HUES6 (cell line): ENCODE measurements around the gene DMXL1.

Source experiments
- H3K27ac ChIP-seq: 2 replicates; pipeline ENCODE4 v1.7.0; 2013; ENCODE audit warnings: low read depth, mild to moderate bottlenecking, low read length, inconsistent platforms
- H3K27me3 ChIP-seq: 2 replicates; pipeline ENCODE4 v1.6.1; 2013; ENCODE audit warnings: low read length; ENCODE audit not compliant: control insufficient read depth, insufficient read depth
- H3K36me3 ChIP-seq: 2 replicates; pipeline ENCODE4 v1.6.1; 2013; ENCODE audit warnings: low read length; ENCODE audit not compliant: control insufficient read depth, insufficient read depth
- H3K4me1 ChIP-seq: 2 replicates; pipeline ENCODE4 v1.6.1; 2013; ENCODE audit warnings: low read length; ENCODE audit not compliant: control insufficient read depth, insufficient read depth
- H3K4me3 ChIP-seq: 2 replicates; pipeline ENCODE4 v1.5.1; 2013; ENCODE audit warnings: low read depth, low read length
- H3K9ac ChIP-seq: one replicate; pipeline ENCODE4 v1.6.1; 2013; ENCODE audit warnings: mild to moderate bottlenecking, low read length
- H3K9me3 ChIP-seq: 2 replicates; pipeline ENCODE4 v1.6.1; 2013; ENCODE audit warnings: low read depth, low read length; ENCODE audit not compliant: control insufficient read depth, insufficient read depth

The DMXL1 gene, protein sequence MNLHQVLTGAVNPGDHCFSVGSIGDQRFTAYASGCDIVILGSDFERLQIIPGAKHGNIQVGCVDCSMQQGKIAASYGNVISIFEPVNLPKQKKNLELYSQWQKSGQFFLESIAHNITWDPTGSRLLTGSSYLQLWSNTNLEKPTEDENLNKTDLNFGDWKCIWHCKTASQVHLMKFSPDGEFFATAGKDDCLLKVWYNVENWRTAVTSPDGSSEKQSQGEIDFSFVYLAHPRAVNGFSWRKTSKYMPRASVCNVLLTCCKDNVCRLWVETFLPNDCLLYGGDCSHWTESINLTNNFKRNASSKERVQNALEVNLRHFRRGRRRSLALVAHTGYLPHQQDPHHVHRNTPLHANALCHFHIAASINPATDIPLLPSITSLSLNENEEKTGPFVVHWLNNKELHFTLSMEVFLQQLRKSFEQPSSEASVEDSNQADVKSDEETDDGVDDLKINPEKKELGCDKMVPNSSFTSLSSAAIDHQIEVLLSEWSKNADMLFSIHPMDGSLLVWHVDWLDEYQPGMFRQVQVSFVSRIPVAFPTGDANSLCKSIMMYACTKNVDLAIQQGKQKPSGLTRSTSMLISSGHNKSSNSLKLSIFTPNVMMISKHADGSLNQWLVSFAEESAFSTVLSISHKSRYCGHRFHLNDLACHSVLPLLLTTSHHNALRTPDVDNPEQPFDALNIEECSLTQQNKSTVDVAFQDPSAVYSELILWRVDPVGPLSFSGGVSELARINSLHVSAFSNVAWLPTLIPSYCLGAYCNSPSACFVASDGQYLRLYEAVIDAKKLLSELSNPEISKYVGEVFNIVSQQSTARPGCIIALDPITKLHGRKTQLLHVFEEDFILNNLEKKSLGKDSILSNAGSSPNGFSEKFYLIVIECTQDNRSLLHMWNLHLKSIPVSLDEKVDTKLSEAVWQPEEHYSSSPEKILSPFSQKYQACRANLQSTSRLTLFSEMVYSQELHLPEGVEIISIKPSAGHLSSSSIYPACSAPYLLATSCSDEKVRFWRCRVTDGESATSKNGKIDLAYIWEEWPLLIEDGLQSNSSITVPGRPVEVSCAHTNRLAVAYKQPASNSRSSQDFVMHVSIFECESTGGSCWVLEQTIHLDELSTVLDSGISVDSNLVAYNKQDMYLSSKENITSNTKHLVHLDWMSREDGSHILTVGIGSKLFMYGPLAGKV (N-terminal part only)

DNA sequence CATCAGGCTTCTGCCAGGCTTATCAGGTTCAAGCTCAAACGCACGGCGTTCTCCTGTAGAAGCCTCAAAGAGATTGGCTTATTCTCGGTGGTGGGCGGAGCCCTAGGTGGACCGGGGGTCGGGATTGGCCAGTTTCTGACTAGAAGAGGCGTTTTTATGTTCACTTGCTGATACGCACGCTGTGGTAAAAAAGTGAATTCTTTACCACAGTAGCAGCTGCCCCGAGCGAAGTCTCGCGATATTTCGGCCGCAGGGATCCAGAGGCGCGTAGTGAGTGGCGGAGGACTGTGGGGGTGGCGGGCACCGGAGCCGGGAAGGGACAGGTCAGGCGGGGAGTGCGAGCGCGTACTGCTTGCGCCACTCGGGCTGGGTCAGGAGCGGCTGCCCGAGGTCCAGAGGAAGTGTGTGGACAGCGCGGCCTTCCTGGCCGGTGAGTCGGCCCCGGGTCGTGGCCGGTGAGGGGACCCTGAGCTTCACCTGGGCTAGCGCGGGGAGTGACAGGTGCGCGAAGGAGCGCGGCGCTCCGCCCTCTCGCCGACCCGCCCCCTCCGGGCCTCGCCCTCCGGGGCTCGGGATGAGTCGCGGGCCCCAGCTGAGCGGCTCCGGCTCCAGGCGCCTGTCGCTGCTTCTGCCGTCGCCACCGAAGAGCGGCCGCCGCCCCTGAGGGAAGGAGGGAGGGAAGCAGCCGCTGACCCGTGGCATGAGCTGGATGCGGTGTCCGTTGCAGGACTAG is at the start of gene DMXL1:
Gene DMXL1, plus strand, starts transcription at position 260 of the 733 bp plus-strand sequence. CDS start 483 bp downstream, outside the sequence.
- peak within 1 kb of the TSS; percentile 83 for H3K4me3 ChIP-seq
- H3K9me3 ChIP-seq, result no peaks in the 10 kb centered on the region
- H3K27ac ChIP-seq, result peak within 1 kb of the TSS; percentile 81
- no peaks in the 10 kb centered on the region for H3K36me3 ChIP-seq
- peak within 1 kb of the TSS; percentile 88 for H3K9ac ChIP-seq
- peaks cover 17% of the 10 kb centered on the region for H3K4me1 ChIP-seq
- H3K27me3 ChIP-seq, result no peaks in the 10 kb centered on the region

DNA sequence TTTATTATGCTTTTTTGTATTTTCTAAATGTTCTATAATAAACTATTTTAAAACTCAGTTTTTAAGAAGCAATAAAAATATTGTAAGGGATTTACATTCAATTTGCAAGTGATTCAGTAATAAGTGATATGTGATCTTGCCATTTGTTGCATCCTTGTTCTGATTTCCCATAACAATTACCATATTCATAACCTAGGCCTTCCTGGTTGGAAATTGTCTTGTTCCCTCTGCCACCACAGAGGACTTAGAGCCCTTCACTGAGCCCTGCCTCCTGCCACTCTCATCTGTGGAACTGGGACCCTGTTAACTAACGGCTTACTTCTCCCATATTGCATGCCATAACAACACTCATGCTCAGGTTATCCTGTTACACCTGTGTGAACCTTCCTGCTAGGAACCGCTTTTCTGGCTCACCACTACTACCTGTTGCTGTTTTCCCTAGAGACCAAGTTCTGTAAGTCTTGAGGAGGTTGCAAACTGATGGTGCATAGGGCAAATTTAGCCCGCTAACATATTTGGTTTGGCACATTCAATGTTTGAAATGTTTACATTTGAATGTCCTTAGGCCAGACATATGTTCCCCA is 49.6 kb upstream of the DMXL1 start:
- Histone ChIP-seq H3K36me3 (no peaks in the 10 kb centered on the region), H3K4me3 (no peak overlapping the region), H3K27ac (no peak overlapping the region), H3K27me3 (no peaks in the 10 kb centered on the region), H3K9ac (no peak overlapping the region), H3K9me3 (no peaks in the 10 kb centered on the region), H3K4me1 (no peaks in the 10 kb centered on the region)

DNA sequence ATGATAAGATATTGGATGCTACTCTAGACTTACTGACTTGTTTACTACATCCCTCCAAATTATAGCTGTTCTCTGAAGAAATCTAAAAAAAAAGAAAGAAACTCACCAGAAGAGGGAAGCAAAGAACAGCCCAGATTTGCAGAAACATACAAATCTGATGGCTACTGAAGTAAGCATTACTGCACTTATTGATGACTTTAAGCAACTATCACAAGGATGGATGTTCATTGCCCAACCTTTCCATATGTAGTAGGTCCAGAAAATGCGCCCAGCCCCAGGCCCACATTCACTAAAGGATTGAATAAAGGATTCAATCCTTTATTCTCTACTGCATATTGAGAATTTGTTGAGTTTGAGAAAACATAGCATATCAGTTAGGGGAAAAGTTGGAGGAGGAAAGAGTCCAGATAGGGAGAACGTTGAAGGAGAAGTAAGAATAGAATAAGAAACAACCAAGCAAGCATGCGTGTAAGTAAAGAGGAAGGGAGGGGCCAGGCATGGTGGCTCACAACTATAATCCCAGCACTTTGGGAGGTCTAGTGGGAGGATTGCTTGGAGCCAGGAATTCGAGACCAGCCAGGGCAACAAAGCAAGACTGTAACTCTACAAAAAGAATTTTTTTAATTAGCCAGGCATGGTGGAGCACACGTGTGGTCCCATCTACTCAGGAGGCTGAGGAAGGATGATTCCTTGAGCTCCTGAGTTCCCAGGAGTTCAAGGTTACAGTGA is 48.7 kb upstream of the DMXL1 start:
- Histone ChIP-seq H3K27ac (no peak overlapping the region), H3K27me3 (no peaks in the 10 kb centered on the region), H3K36me3 (no peaks in the 10 kb centered on the region), H3K4me1 (no peaks in the 10 kb centered on the region), H3K9ac (no peak overlapping the region), H3K4me3 (no peak overlapping the region), H3K9me3 (no peaks in the 10 kb centered on the region)

DNA sequence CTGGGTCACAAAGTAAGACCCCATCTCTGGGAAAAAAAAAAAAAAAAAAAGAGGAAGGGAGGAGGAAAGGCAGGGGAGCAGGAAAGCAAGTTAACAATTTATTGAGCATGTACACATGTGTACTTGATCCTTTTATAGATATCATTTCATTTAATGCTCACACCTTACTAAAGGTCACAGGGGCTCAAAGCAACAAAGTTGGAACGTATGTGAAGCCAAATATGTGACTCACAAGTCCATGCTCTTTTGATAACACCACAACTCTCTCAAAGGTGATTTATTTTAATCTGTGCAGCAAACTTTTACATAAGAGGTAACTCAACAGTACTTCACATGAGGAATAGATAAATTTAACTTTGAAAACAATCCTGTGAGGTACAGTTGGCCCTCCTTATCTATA is 48.1 kb upstream of the DMXL1 start:
- no peaks in the 10 kb centered on the region for H3K36me3 ChIP-seq
- no peak overlapping the region for H3K9ac ChIP-seq
- H3K27ac ChIP-seq, result no peak overlapping the region
- no peaks in the 10 kb centered on the region for H3K27me3 ChIP-seq
- no peaks in the 10 kb centered on the region for H3K9me3 ChIP-seq
- H3K4me3 ChIP-seq, result no peak overlapping the region
- H3K4me1 ChIP-seq, result no peaks in the 10 kb centered on the region

DNA sequence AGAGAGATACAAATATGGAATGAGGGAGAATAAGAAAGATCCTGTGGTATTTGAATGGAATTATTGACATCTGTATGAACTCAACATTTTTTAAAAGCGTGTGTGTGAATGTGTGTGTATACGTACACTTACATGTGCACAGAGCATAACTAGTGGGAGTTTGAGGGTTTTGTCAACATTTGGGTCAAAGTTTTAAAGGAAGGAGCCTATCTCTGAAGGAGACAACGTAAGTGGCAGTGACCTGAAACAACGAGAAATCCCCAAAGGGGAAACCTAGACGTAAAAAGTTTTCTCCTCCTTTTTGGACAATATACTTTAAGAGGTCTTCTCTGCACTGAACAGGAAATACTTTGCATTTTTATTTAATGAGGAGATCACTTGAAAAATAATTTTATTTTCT is 42.3 kb upstream of the DMXL1 start:
- no peak overlapping the region for H3K9ac ChIP-seq
- H3K4me3 ChIP-seq, result no peak overlapping the region
- H3K27me3 ChIP-seq, result no peaks in the 10 kb centered on the region
- H3K4me1 ChIP-seq, result peaks cover 19% of the 10 kb centered on the region
- H3K27ac ChIP-seq, result no peak overlapping the region
- H3K9me3 ChIP-seq, result no peaks in the 10 kb centered on the region
- no peaks in the 10 kb centered on the region for H3K36me3 ChIP-seq

DNA sequence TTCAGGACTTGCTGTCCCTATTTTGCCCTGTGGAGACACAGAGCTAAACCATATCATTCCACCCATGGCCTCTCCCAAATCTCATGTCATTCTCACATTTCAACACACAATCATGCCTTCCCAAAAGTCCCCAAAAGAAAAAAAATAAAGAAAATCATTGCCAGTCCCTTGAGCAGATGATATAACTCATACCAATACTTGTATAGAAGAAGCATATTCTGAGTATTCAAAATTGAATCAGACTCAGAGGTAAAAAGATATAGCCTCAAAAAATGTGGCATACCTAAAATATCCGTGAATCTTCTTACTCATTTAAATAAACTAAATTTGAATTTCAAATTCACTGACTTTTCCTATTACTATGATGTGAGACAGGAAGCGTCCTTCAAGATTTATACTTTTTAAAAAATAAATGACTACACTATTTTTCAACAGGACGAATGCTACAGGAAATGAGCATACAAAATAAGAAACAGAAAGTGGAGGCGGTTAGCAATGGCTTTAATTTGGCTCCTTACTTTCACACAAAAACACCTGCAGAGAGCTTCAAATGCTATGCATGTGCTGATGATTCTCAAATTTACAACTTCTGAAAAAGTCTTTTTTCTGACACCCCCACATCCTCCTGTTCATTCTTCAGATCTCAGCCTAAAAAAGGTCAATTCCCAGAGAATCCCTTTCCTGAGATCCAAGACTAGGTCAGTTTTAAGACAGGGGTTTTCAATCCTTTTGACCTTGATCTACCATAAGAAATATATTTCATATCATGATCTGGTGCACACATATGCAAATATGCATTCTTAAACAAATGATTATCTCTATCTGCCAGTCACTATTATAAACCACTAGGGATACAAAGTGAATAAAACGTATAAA is 39.6 kb upstream of the DMXL1 start:
- H3K27ac ChIP-seq, result no peak overlapping the region
- no peaks in the 10 kb centered on the region for H3K9me3 ChIP-seq
- H3K9ac ChIP-seq, result no peak overlapping the region

DNA sequence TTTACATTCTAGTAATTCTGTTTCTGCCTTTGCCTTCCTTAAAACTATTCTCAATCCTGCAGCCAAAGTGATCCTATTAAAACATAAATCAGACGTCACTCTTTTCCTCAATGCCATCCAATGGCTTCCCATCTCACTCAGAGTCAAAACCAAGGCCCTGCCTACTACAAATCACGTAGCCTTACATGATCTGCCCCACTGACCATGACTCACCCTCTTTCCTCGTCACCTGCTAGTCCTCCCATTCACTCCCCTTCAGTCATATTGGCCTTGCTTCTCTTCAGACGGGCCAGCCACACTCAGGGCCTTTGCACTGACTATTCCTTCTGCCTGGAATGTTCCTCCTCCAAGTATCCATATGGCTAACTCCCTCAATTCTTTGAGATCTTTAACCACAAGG is 39.0 kb upstream of the DMXL1 start:
- H3K27me3 ChIP-seq, result no peaks in the 10 kb centered on the region
- no peak overlapping the region for H3K9ac ChIP-seq
- peaks cover 19% of the 10 kb centered on the region for H3K4me1 ChIP-seq
- H3K4me3 ChIP-seq, result no peak overlapping the region
- no peaks in the 10 kb centered on the region for H3K9me3 ChIP-seq
- no peak overlapping the region for H3K27ac ChIP-seq
- no peaks in the 10 kb centered on the region for H3K36me3 ChIP-seq

More for the DNA sequence above, 39.6 kb upstream of the DMXL1 start:
- H3K4me1 ChIP-seq, result peaks cover 19% of the 10 kb centered on the region
- H3K36me3 ChIP-seq, result no peaks in the 10 kb centered on the region
- H3K27me3 ChIP-seq, result no peaks in the 10 kb centered on the region
- no peak overlapping the region for H3K4me3 ChIP-seq

DNA sequence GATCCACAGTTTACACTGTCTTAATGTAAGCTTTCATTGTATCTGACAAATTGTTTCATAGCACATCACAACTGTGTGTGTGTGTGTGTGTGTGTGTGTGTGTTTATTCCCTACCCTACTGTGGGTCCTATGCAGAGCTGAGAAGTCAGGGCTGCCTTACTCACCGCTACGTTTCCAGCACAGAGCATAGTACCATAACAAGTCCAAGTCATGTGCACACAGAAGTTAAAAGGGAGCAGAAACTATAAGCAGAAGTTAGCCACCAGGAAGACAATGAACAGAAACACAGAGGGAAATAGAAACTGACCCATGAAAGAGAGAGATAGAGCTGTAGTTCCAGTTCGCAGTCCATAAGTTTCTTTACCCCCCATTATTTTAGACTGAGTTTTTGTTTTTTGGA is 38.2 kb upstream of the DMXL1 start:
- H3K27me3 ChIP-seq, result no peaks in the 10 kb centered on the region
- no peaks in the 10 kb centered on the region for H3K36me3 ChIP-seq
- H3K9ac ChIP-seq, result no peak overlapping the region
- no peaks in the 10 kb centered on the region for H3K9me3 ChIP-seq
- no peak overlapping the region for H3K27ac ChIP-seq
- no peak overlapping the region for H3K4me3 ChIP-seq
- H3K4me1 ChIP-seq, result peaks cover 19% of the 10 kb centered on the region

DNA sequence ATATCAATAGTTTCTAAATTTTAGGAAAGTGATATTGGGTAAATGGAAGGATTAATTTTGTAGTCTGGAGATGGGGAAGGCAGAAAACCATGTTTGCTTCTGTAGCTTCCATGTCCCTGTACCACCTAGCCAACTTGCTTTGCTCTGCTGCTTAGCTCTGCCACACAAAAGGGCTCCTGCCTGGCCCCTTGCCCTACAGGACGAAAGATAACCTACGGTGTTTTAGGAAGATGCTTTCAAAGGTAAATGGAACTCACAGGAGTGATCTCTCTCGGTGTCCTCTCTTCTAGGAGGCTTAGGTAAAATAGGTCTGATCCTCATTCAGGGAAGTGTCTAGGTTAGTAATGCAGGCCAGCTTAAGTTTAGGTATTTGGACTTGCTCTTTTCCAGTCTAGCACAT is 37.8 kb upstream of the DMXL1 start:
- Histone ChIP-seq H3K36me3 (no peaks in the 10 kb centered on the region), H3K27ac (no peak overlapping the region), H3K9me3 (no peaks in the 10 kb centered on the region), H3K9ac (no peak overlapping the region), H3K4me3 (no peak overlapping the region), H3K4me1 (peaks cover 19% of the 10 kb centered on the region), H3K27me3 (no peaks in the 10 kb centered on the region)
